GM12878 (cell line): ENCODE data around the gene UBC. TPM values are rescaled to one million over a fixed set of nuclear protein-coding genes. Genes with fewer than 3 reads are reported as not detected.

Experiments used
- ATAC-seq: fragments of 200-7000 bp; cut with Tn5 transposase; 3 replicates; pipeline ENCODE4 v1.9.1; 2020; ENCODE audit warnings: mild to moderate bottlenecking, moderate library complexity
- BruUV-seq: library from RNA; stranded (reverse); fragments of 400-500 nt; replicated peaks from 2 replicates; lab custom pipeline; 2021; lab: Mats Ljungman, UMichigan
- CTCF ChIA-PET: fragments of 300-600 bp; sonication (Branson Sonifier 250); formaldehyde crosslinking; extraction: SDS; loops from one replicate; lab custom pipeline; 2021; ENCODE audit warnings: inconsistent platforms; lab: Yijun Ruan, JAX
- POLR2A ChIA-PET: fragments of 350-600 bp; formaldehyde crosslinking; extraction: SDS; loops from one replicate; lab custom pipeline; 2021; ENCODE audit warnings: inconsistent platforms; lab: Charles Lee
- RAD21 ChIA-PET: fragments of 300-600 bp; sonication (Branson Sonifier 250); formaldehyde crosslinking; loops from one replicate; lab custom pipeline; 2023; ENCODE audit warnings: antibody characterized with exemption; ENCODE audit not compliant: unreplicated experiment; lab: Charles Lee
- SMC1A ChIA-PET: fragments of 300-600 bp; sonication (Branson Sonifier 250); formaldehyde crosslinking; loops from one replicate; lab custom pipeline; 2023; ENCODE audit not compliant: unreplicated experiment, uncharacterized antibody; lab: Charles Lee
- DNase-seq: peaks from one replicate; pipeline ENCODE4 v3.0.0-alpha.2; 2011; ENCODE audit warnings: low read depth, low spot score
- FAIRE-seq: peaks from 3 replicates; lab custom pipeline; 2011; peaks lifted over from hg19 to GRCh38; lab: Jason Lieb, UNC
- H2AFZ ChIP-seq: 2 replicates; pipeline ENCODE4 v1.6.0; 2011; ENCODE audit warnings: low read depth, low read length, control low read depth; ENCODE audit not compliant: control insufficient read depth
- H3K27ac ChIP-seq: 2 replicates; pipeline ENCODE4 v1.5.1; 2011; ENCODE audit warnings: control low read depth; ENCODE audit not compliant: control insufficient read depth, insufficient read depth
- H3K27me3 ChIP-seq, 2 experiments: replicated peaks in 1 of 2; 2 replicates each; pipeline versions ENCODE4 v1.6.0 to v1.6.1; 2011; ENCODE audit warnings: low read length in 1 of 2; ENCODE audit not compliant: control insufficient read depth in 2 of 2, insufficient read depth in 2 of 2
- H3K36me3 ChIP-seq, 2 experiments: 2 replicates each; pipeline ENCODE4 v1.5.1; 2011; ENCODE audit warnings: low read length in 1 of 2; ENCODE audit not compliant: control insufficient read depth in 2 of 2, insufficient read depth in 2 of 2
- H3K4me1 ChIP-seq: 2 replicates; pipeline ENCODE4 v1.6.1; 2011; ENCODE audit warnings: mild to moderate bottlenecking, low read length, moderate library complexity, mixed read lengths; ENCODE audit not compliant: control insufficient read depth, insufficient read depth
- H3K4me2 ChIP-seq: 2 replicates; pipeline ENCODE4 v1.6.0; 2011; ENCODE audit warnings: control low read depth; ENCODE audit not compliant: control insufficient read depth, insufficient read depth
- H3K4me3 ChIP-seq: fragments of 200-600 bp; sonication (generic); 2 replicates; pipeline ENCODE4 v1.5.1; 2016
- H3K79me2 ChIP-seq: 2 replicates; pipeline ENCODE4 v1.6.0; 2011; ENCODE audit warnings: low read length; ENCODE audit not compliant: control insufficient read depth, insufficient read depth
- H3K9ac ChIP-seq: 2 replicates; pipeline ENCODE4 v1.8.0; 2011; ENCODE audit warnings: low read length, control low read depth, mixed read lengths; ENCODE audit not compliant: control insufficient read depth, insufficient read depth
- H3K9me3 ChIP-seq: replicated peaks from 3 replicates; pipeline ENCODE4 v1.5.1; 2011; ENCODE audit warnings: mild to moderate bottlenecking, low read length; ENCODE audit not compliant: control insufficient read depth, insufficient read depth
- H4K20me1 ChIP-seq: 2 replicates; pipeline ENCODE4 v1.6.0; 2011; ENCODE audit not compliant: control insufficient read depth, insufficient read depth
- CREB1 ChIP-seq: IDR thresholded peaks from 2 replicates; pipeline ENCODE4 v1.6.1; 2012; ENCODE audit warnings: low read depth, mild to moderate bottlenecking, inconsistent platforms
- CREM ChIP-seq: IDR thresholded peaks from 2 replicates; pipeline ENCODE4 v1.6.1; 2014; ENCODE audit warnings: antibody characterized with exemption, low read depth
- ESRRA ChIP-seq: IDR thresholded peaks from 2 replicates; pipeline ENCODE4 v1.6.1; 2012; ENCODE audit warnings: mild to moderate bottlenecking, low read length, improper control_type of control experiment
- EZH2 ChIP-seq: IDR thresholded peaks from 2 replicates; pipeline ENCODE4 v1.6.1; 2012; ENCODE audit warnings: low read depth, mild to moderate bottlenecking, control low read depth, inconsistent platforms, low read length, borderline replicate concordance; ENCODE audit not compliant: control insufficient read depth
- NR2C1 ChIP-seq: fragments of 450-650 bp; IDR thresholded peaks from 2 replicates; pipeline ENCODE4 v1.6.1; 2017; ENCODE audit warnings: antibody characterized with exemption, mild to moderate bottlenecking, moderate library complexity
- NR2F1 ChIP-seq: fragments of 450-650 bp; conservative IDR thresholded peaks from 2 replicates; pipeline ENCODE4 v1.6.1; 2017; ENCODE audit warnings: mild to moderate bottlenecking
- TBL1XR1 ChIP-seq: IDR thresholded peaks from 2 replicates; pipeline ENCODE4 v1.6.1; 2012; ENCODE audit warnings: low read depth, low read length, improper control_type of control experiment
- WGBS: methylation state at CpG from one replicate; pipeline ENCODE4 v1.1.6; 2016; ENCODE audit warnings: low lambda C conversion rate; ENCODE audit not compliant: insufficient replicate concordance, insufficient coverage; ENCODE audit errors: missing lambda C conversion rate; 5-methylcytosine and 5-hydroxymethylcytosine counted together
- in situ Hi-C: fragments of 300-500 bp; cut with MboI; formaldehyde crosslinking; loops from 9 replicates; pipeline ENCODE4 v1.14.3; 2018; ENCODE audit warnings: mixed read lengths
- intact Hi-C: fragments of 100-400 bp; cut with micrococcal nuclease; formaldehyde crosslinking; loops from one replicate; pipeline ENCODE4 v1.14.2; 2022; ENCODE audit not compliant: unreplicated experiment
- polyA plus RNA-seq, 11 experiments: library from polyadenylated mRNA; depleted of rRNA in 4 of 11; unstranded in 6 of 11; stranded (reverse) in 5 of 11; fragments of >200 nt; fragmentation: Nextera tagmentation in 4 of 11; fragmentation: Illumina TruSeq in 1 of 11; extraction: Ambion mirVana in 4 of 11; extraction: Trizol in 1 of 11; gene quantifications; 1 replicate in 1 of 11; 2 replicates in 10 of 11; pipeline versions ENCODE4 v1.2.1 to v1.2.3, GENCODE V29; 2011 to 2016; ENCODE audit warnings: inconsistent platforms in 2 of 11, missing spikeins in 2 of 11, low read depth in 1 of 11
- total RNA-seq, 4 experiments: library from RNA; depleted of rRNA in 3 of 4; stranded (reverse); fragments of >200 nt in 3 of 4; fragmentation: Illumina TruSeq in 1 of 4; extraction: Trizol in 1 of 4; gene quantifications; 2 replicates each; pipeline versions ENCODE4 v1.2.1 to v1.2.3, GENCODE V29; 2013 to 2021
- TF ChIP-seq, protein P1 (sequence below): IDR thresholded peaks from 2 replicates; pipeline ENCODE4 v1.6.1; 2012; ENCODE audit warnings: low read length, inconsistent platforms
- TF ChIP-seq, protein P2 (sequence below): fragments of 450-650 bp; IDR thresholded peaks from 2 replicates; pipeline ENCODE4 v1.6.1; 2016; ENCODE audit warnings: mild to moderate bottlenecking
- TF ChIP-seq, protein P3 (sequence below): fragments of 450-650 bp; IDR thresholded peaks from 2 replicates; pipeline ENCODE4 v1.6.1; 2017; ENCODE audit warnings: mild to moderate bottlenecking, moderate library complexity
- TF ChIP-seq, protein P4 (sequence below): fragments of 150-350 bp; IDR thresholded peaks from 2 replicates; pipeline ENCODE4 v1.6.1; 2016; ENCODE audit warnings: low read depth, low read length

Gene UBC
- total and polyA plus RNA-seq, 10 of the 15 experiments (the other 5 are each of a cell fraction or from before 2014, with no cell fraction given), result 653 to 1,666 (median 874) TPM

DNA sequence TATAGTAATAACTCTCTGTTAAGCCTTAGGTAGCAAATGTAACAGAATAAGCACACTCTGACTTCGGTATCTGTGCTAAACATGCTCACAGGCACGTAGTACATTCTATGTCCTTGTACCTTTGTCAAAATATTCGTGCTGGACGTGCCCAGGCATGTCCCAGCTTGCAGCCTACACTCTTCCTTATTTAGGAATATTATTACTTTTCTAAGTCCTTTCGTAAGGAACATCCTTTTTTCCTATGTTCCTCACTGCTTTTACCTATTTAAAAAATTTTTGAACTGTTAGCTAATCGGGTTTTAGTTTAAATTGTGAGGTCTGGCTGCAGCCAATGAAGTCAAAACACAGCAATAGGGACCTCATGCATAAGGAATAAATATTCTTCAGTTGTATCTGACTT lies 24.1 kb upstream of the UBC start:
- 1% methylated on average over 6 of the region's 6 CpGs for WGBS
- Histone ChIP-seq H2AFZ (no peak overlapping the region), H3K27me3 (no peaks in the 10 kb centered on the region), H4K20me1 (no peaks in the 10 kb centered on the region), H3K4me2 (peak overlapping the region; percentile 90), H3K9ac (peak overlapping the region; percentile 75), H3K27ac (peak overlapping the region; percentile 97), H3K36me3 (peaks cover 0 to 1% of the 10 kb centered on the region in 2 experiments; a peak in 2 of 4 replicates), H3K4me3 (peak overlapping the region; percentile 68), H3K4me1 (peaks cover 17% of the 10 kb centered on the region), H3K9me3 (no peaks in the 10 kb centered on the region; the same call in 2 of the 3 replicates), H3K79me2 (no peaks in the 10 kb centered on the region)
- ATAC-seq (peak; percentile 32), FAIRE-seq (no peak), DNase-seq (peak; percentile 55)
- RAD21 ChIA-PET, result interaction anchor here (0.9 to 8.4 kb wide), 11 partner anchors 11 to 588 kb away, joined by 3 to 246 read pairs (median 6); partner anchors contain the start of gene UBC
- CTCF ChIA-PET, result interaction anchor here (0.9 to 13.6 kb wide), 7 partner anchors 11 to 167 kb away, joined by 3 to 523 read pairs (median 4); partner anchors contain the start of gene UBC
- BruUV-seq, result TSS peak; percentile 85
- in situ Hi-C loops, result no loop called here
- POLR2A ChIA-PET, result interaction anchor here (0.6 to 10.2 kb wide), 7 partner anchors 17 to 143 kb away, joined by 3 to 346 read pairs (median 10); partner anchors contain the start of genes BRI3BP and UBC
- intact Hi-C loops, result loop anchor here (2.0 kb wide), 1 partner anchor 50 kb away; the partner anchor contains the start of gene DHX37
- SMC1A ChIA-PET, result interaction anchor here (1.2 to 9.3 kb wide), 8 partner anchors 11 to 164 kb away, joined by 3 to 294 read pairs (median 22); partner anchors contain the start of gene UBC
- TF ChIP-seq NR2C1 (no peak), TBL1XR1 (peak; percentile 31; the same call in 1 of the 2 replicates), EZH2 (no peak), CREM (no peak), ESRRA (no peak), NR2F1 (no peak), CREB1 (no peak)
- TF ChIP-seq, protein P1, sequence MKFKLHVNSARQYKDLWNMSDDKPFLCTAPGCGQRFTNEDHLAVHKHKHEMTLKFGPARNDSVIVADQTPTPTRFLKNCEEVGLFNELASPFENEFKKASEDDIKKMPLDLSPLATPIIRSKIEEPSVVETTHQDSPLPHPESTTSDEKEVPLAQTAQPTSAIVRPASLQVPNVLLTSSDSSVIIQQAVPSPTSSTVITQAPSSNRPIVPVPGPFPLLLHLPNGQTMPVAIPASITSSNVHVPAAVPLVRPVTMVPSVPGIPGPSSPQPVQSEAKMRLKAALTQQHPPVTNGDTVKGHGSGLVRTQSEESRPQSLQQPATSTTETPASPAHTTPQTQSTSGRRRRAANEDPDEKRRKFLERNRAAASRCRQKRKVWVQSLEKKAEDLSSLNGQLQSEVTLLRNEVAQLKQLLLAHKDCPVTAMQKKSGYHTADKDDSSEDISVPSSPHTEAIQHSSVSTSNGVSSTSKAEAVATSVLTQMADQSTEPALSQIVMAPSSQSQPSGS, result no peak
- TF ChIP-seq, protein P2, sequence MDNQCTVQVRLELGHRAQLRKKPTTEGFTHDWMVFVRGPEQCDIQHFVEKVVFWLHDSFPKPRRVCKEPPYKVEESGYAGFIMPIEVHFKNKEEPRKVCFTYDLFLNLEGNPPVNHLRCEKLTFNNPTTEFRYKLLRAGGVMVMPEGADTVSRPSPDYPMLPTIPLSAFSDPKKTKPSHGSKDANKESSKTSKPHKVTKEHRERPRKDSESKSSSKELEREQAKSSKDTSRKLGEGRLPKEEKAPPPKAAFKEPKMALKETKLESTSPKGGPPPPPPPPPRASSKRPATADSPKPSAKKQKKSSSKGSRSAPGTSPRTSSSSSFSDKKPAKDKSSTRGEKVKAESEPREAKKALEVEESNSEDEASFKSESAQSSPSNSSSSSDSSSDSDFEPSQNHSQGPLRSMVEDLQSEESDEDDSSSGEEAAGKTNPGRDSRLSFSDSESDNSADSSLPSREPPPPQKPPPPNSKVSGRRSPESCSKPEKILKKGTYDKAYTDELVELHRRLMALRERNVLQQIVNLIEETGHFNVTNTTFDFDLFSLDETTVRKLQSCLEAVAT, result 0 out of 2 replicates have a peak, but pooled peaks have one; percentile 23
- TF ChIP-seq, protein P3, sequence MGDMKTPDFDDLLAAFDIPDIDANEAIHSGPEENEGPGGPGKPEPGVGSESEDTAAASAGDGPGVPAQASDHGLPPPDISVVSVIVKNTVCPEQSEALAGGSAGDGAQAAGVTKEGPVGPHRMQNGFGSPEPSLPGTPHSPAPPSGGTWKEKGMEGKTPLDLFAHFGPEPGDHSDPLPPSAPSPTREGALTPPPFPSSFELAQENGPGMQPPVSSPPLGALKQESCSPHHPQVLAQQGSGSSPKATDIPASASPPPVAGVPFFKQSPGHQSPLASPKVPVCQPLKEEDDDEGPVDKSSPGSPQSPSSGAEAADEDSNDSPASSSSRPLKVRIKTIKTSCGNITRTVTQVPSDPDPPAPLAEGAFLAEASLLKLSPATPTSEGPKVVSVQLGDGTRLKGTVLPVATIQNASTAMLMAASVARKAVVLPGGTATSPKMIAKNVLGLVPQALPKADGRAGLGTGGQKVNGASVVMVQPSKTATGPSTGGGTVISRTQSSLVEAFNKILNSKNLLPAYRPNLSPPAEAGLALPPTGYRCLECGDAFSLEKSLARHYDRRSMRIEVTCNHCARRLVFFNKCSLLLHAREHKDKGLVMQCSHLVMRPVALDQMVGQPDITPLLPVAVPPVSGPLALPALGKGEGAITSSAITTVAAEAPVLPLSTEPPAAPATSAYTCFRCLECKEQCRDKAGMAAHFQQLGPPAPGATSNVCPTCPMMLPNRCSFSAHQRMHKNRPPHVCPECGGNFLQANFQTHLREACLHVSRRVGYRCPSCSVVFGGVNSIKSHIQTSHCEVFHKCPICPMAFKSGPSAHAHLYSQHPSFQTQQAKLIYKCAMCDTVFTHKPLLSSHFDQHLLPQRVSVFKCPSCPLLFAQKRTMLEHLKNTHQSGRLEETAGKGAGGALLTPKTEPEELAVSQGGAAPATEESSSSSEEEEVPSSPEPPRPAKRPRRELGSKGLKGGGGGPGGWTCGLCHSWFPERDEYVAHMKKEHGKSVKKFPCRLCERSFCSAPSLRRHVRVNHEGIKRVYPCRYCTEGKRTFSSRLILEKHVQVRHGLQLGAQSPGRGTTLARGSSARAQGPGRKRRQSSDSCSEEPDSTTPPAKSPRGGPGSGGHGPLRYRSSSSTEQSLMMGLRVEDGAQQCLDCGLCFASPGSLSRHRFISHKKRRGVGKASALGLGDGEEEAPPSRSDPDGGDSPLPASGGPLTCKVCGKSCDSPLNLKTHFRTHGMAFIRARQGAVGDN, result no peak
- TF ChIP-seq, protein P4, sequence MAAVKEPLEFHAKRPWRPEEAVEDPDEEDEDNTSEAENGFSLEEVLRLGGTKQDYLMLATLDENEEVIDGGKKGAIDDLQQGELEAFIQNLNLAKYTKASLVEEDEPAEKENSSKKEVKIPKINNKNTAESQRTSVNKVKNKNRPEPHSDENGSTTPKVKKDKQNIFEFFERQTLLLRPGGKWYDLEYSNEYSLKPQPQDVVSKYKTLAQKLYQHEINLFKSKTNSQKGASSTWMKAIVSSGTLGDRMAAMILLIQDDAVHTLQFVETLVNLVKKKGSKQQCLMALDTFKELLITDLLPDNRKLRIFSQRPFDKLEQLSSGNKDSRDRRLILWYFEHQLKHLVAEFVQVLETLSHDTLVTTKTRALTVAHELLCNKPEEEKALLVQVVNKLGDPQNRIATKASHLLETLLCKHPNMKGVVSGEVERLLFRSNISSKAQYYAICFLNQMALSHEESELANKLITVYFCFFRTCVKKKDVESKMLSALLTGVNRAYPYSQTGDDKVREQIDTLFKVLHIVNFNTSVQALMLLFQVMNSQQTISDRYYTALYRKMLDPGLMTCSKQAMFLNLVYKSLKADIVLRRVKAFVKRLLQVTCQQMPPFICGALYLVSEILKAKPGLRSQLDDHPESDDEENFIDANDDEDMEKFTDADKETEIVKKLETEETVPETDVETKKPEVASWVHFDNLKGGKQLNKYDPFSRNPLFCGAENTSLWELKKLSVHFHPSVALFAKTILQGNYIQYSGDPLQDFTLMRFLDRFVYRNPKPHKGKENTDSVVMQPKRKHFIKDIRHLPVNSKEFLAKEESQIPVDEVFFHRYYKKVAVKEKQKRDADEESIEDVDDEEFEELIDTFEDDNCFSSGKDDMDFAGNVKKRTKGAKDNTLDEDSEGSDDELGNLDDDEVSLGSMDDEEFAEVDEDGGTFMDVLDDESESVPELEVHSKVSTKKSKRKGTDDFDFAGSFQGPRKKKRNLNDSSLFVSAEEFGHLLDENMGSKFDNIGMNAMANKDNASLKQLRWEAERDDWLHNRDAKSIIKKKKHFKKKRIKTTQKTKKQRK, result no peak
